PFSK-1 (cell line): ENCODE data around the gene RBKS.

Experiments
- FOXP2 ChIP-seq: optimal IDR thresholded peaks from 2 replicates; pipeline ENCODE3; 2011; ENCODE audit warnings: borderline replicate concordance, control low read depth, inconsistent platforms; ENCODE audit not compliant: insufficient read depth; ENCODE audit errors: extremely low read length, extremely low read depth
- POLR2AphosphoS5 ChIP-seq: IDR thresholded peaks from 2 replicates; pipeline ENCODE4 v1.6.1; 2012; ENCODE audit warnings: low read depth, mild to moderate bottlenecking, control low read depth, low read length, moderate library complexity
- REST ChIP-seq, 2 experiments: IDR thresholded peaks; 2 replicates each; pipeline versions ENCODE4 v1.6.1 to v1.8.0; 2011 to 2012; ENCODE audit warnings: low read depth in 2 of 2, low read length in 2 of 2, control low read depth in 1 of 2, inconsistent platforms in 1 of 2, mild to moderate bottlenecking in 1 of 2, moderate library complexity in 1 of 2; ENCODE audit not compliant: insufficient read depth in 1 of 2
- SIN3A ChIP-seq: IDR thresholded peaks from 2 replicates; pipeline ENCODE4 v1.6.1; 2012; ENCODE audit warnings: mild to moderate bottlenecking, low read length, moderate library complexity, borderline replicate concordance; ENCODE audit not compliant: insufficient read depth
- TAF1 ChIP-seq: IDR thresholded peaks from 2 replicates; pipeline ENCODE4 v1.6.1; 2012; ENCODE audit warnings: low read length, control low read depth, borderline replicate concordance; ENCODE audit not compliant: insufficient read depth

Gene RBKS

GRCh38 chr2:27810455-27810854 is 79.7 kb downstream of the RBKS start:
- TF ChIP-seq TAF1, result no peak
- TF ChIP-seq REST (IDR thresholded peaks at IDR 0.05; ENCODE audit: insufficient read depth in 1 of 2, low read depth in 2 of 2, low read length in 2 of 2), result no peak
- no peak for TF ChIP-seq POLR2AphosphoS5
- no peak for TF ChIP-seq SIN3A
- no peak for TF ChIP-seq FOXP2

- TF ChIP-seq SIN3A (no peak), TAF1 (no peak)
Measured at GRCh38 chr2:27809761-27810241, 80.4 kb downstream of the RBKS start.

DNA sequence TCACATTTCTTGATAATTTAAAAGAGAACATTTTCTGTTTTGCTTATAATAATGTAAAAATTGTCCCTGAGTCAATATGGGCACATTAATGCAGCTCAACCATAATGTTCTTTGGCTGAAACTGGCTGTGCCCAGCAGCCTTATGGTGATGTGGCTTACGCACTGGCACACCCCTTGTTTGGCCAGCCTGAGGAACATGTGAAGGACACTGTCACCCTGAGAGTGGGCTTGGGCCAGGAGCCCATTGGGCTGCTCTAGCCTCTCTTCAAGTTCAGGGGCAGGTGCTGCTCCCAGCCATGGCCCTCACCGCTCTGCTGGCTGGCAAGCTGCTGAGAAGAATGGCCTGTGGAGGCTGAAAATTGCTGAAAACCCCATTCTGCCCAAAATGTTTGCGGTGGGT is 81.2 kb downstream of the RBKS start:
- TF ChIP-seq REST (IDR thresholded peaks at IDR 0.05; ENCODE audit: insufficient read depth in 1 of 2, low read depth in 2 of 2, low read length in 2 of 2) (no peak), POLR2AphosphoS5 (no peak), TAF1 (no peak), SIN3A (no peak), FOXP2 (no peak)

GRCh38 chr2:27808418-27808817 is 81.8 kb downstream of the RBKS start:
- TF ChIP-seq SIN3A, result no peak
- no peak for TF ChIP-seq REST (IDR thresholded peaks at IDR 0.05; ENCODE audit: insufficient read depth in 1 of 2, low read depth in 2 of 2, low read length in 2 of 2)
- no peak for TF ChIP-seq FOXP2
- no peak for TF ChIP-seq POLR2AphosphoS5
- TF ChIP-seq TAF1, result no peak

- TF ChIP-seq FOXP2 (no peak), POLR2AphosphoS5 (no peak), REST (IDR thresholded peaks at IDR 0.05; ENCODE audit: insufficient read depth in 1 of 2, low read depth in 2 of 2, low read length in 2 of 2) (no peak), SIN3A (no peak), TAF1 (no peak)
Measured at GRCh38 chr2:27807476-27807875, 82.7 kb downstream of the RBKS start.
